ENCODE data around the gene PTPRQ. TPM values are rescaled to one million over a fixed set of nuclear protein-coding genes. Genes with fewer than 3 reads are reported as not detected.

PTPRQ gene
- polyA plus RNA-seq, 3 donors from 2014 or later: not detected

- no peaks in the 10 kb centered on the region for H3K36me3 Mint-ChIP-seq
- H3K9me3 Mint-ChIP-seq: peaks cover 0 to 12% (median 2%) of the 10 kb centered on the region in 6 donors
- DNase-seq: no peak
- H3K4me3 Mint-ChIP-seq: no peak overlapping the region
- no peak overlapping the region for H3K27ac Mint-ChIP-seq
- no peaks in the 10 kb centered on the region for H3K4me1 Mint-ChIP-seq
- no peaks in the 10 kb centered on the region for H3K27me3 Mint-ChIP-seq (ENCODE audit: low read depth in 3 of 3)
Observed at GRCh38 chr12:80491166-80491565, 47.1 kb downstream of the PTPRQ start.

DNA sequence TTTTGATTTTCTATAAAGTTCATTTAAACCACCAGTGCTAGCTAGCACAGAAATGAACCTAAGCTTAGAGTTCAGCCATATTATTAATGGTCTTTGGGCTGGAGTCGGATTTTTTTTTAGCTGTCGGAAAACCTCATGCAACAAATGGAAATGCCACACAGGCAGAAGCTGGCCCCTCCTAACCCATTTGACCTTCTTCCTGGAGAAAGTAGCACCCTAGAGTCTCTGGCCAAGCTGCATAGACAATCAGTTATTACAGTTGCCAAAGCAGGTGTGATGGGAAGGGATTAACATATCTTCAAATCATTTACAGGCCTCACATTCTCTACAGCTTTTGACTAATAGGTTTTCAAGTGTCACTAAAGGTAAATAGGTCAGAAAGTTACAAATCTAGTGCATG lies 49.4 kb downstream of the PTPRQ start:
- Mint-ChIP-seq H3K27ac (no peak overlapping the region), H3K4me3 (no peak overlapping the region), H3K9me3 (peaks cover 0 to 9% (median 3%) of the 10 kb centered on the region in 6 donors), H3K4me1 (no peaks in the 10 kb centered on the region), H3K36me3 (no peaks in the 10 kb centered on the region), H3K27me3 (ENCODE audit: low read depth in 3 of 3) (peaks cover 0 to 2% (median 2%) of the 10 kb centered on the region in 3 donors)
- DNase-seq: no peak

GRCh38 chr12:80494836-80495235 lies 50.8 kb downstream of the PTPRQ start:
- Mint-ChIP-seq H3K4me1 (no peaks in the 10 kb centered on the region), H3K36me3 (no peaks in the 10 kb centered on the region), H3K9me3 (peaks cover 0 to 15% (median 3%) of the 10 kb centered on the region in 6 donors), H3K27ac (no peak overlapping the region), H3K27me3 (ENCODE audit: low read depth in 3 of 3) (peaks cover 0 to 2% (median 2%) of the 10 kb centered on the region in 3 donors), H3K4me3 (no peak overlapping the region)
- no peak for DNase-seq

GRCh38 chr12:80498059-80498728 lies 54.2 kb downstream of the PTPRQ start:
- Mint-ChIP-seq H3K4me1 (no peaks in the 10 kb centered on the region), H3K36me3 (no peaks in the 10 kb centered on the region), H3K4me3 (no peak overlapping the region), H3K27ac (no peak overlapping the region), H3K9me3 (peaks cover 0 to 10% (median 2%) of the 10 kb centered on the region in 6 donors), H3K27me3 (ENCODE audit: low read depth in 3 of 3) (peaks cover 0 to 2% (median 2%) of the 10 kb centered on the region in 3 donors)
- DNase-seq: no peak

DNA sequence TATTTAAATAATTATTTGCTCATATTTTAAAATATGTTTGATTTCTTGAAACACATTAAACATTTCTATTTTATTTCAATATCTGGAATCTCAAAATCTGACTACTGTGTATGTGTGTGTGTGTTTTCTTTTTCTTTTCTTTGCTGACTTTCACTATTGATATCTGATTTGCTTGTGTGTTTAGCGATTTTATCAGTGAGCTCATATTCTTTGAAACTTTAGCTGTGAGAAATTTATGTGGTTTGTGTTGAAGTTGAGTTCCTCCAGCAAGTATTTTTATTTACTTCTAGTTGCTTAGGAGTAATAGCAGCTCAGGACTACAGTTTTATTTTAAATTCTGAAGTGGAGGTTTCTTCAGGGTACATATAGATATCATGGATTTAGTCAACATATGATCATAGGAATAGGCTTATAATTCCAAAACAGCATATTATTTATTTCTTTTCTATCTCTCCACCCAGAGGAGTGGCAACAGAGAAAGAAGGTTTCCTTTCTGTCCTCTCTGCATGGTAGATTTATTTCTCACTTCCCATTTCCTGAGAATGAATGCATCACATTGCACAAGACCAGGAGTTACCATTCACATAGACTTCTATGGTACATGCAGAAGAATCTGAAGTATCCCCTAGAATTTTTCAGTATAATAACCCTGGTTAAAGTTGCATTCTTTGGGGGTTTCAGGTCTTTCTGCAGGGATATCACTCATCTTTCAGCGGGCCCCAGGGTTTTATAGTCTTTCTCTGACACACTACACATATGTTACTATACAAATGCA lies 60.5 kb downstream of the PTPRQ start:
- H3K4me1 Mint-ChIP-seq: no peaks in the 10 kb centered on the region
- H3K36me3 Mint-ChIP-seq: no peaks in the 10 kb centered on the region
- DNase-seq: no peak
- H3K27me3 Mint-ChIP-seq (ENCODE audit: low read depth in 3 of 3): no peaks in the 10 kb centered on the region
- no peak overlapping the region for H3K4me3 Mint-ChIP-seq
- no peak overlapping the region for H3K27ac Mint-ChIP-seq
- peaks cover 0 to 6% (median 0%) of the 10 kb centered on the region in 6 donors for H3K9me3 Mint-ChIP-seq

DNA sequence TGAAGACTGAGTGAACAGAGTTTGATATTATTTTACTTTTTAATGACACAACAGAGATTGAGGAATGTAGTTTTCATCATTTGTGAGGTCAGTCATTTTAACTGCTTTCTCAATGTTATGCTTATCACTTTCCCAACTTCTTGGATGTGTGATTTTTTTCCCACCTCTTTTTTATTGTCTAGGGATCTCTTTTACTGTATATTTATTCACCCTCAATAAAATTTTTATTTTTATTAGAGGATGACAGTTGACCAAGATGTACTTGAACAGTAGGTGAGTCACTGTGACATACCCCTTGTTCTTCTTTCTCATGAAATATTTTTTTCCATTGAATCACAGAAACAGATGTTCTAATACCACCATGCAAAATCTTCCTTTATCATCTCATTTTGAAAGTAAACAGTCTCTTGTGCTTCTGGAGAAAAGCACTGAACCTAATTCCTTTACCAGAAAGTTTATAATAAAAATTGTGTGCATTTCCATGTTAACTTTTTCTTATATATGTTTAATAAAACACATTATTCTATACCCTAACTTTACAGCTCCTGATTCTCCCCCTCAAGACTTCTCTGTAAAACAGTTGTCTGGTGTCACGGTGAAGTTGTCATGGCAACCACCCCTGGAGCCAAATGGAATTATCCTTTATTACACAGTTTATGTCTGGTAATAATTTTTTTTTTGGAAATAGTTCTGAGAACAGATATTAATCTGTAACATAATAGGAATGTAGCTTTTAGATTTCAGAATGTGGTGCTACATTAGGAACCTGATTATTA lies 65.9 kb downstream of the PTPRQ start:
- Mint-ChIP-seq H3K36me3 (no peaks in the 10 kb centered on the region), H3K9me3 (peaks cover 0 to 11% (median 6%) of the 10 kb centered on the region in 6 donors), H3K27me3 (ENCODE audit: low read depth in 3 of 3) (peaks cover 0 to 3% (median 0%) of the 10 kb centered on the region in 3 donors), H3K4me3 (no peak overlapping the region), H3K4me1 (no peaks in the 10 kb centered on the region), H3K27ac (no peak overlapping the region)
- DNase-seq: no peak

- Mint-ChIP-seq H3K27ac (no peak overlapping the region), H3K36me3 (no peaks in the 10 kb centered on the region), H3K9me3 (peaks cover 3 to 20% (median 12%) of the 10 kb centered on the region in 6 donors), H3K4me3 (no peak overlapping the region), H3K27me3 (ENCODE audit: low read depth in 3 of 3) (peaks cover 0 to 3% (median 0%) of the 10 kb centered on the region in 3 donors), H3K4me1 (no peaks in the 10 kb centered on the region)
- no peak for DNase-seq
Observed at GRCh38 chr12:80512781-80513180, 68.7 kb downstream of the PTPRQ start.

DNA sequence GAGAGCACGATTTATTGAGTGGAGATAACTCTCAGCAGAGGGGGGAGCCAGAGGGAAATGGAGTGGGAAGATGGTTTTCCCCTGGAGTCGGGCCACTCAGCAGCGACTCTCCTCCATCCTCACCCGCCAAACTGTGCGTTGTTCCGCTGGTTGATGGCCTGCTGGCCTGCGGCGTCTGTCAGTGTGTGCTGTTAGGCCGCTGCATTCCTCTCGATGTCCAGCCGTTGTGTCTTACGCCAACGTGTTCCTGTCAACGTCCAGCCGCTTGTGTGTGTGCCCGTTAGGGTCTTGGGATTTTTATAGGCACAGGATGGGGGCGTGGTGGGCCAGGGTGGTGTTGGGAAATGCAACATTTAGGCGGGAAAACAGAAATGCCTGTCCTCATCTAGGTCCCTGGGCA lies 69.2 kb downstream of the PTPRQ start:
- H3K36me3 Mint-ChIP-seq: no peaks in the 10 kb centered on the region
- peaks cover 0 to 3% (median 0%) of the 10 kb centered on the region in 3 donors for H3K27me3 Mint-ChIP-seq (ENCODE audit: low read depth in 3 of 3)
- no peaks in the 10 kb centered on the region for H3K4me1 Mint-ChIP-seq
- peaks cover 5 to 25% (median 12%) of the 10 kb centered on the region in 6 donors for H3K9me3 Mint-ChIP-seq
- H3K4me3 Mint-ChIP-seq: no peak overlapping the region
- no peak for DNase-seq
- H3K27ac Mint-ChIP-seq: no peak overlapping the region

DNA sequence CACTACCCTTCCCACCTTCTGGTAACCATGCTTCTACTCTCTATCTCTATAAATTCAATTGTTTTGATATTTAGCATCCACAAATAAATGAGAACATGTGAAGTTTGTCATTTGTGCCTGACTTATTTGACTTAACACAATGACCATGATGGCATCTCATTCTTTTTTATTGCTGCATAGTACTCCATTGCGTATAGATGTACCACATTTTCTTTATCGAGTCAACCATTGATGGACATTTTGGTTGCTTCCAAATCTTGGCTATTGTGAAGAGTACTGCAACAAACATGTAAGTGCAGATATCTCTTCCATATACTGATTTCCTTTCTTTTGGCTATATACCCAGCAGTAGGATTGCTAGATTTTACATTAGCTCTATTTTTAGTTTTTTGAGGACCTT lies 73.6 kb downstream of the PTPRQ start:
- Mint-ChIP-seq H3K4me1 (no peaks in the 10 kb centered on the region), H3K27ac (no peak overlapping the region), H3K27me3 (ENCODE audit: low read depth in 3 of 3) (no peaks in the 10 kb centered on the region), H3K9me3 (peaks cover 3 to 26% (median 14%) of the 10 kb centered on the region in 6 donors), H3K36me3 (no peaks in the 10 kb centered on the region), H3K4me3 (no peak overlapping the region)
- DNase-seq: no peak

- no peak overlapping the region for H3K4me3 Mint-ChIP-seq
- H3K4me1 Mint-ChIP-seq: no peaks in the 10 kb centered on the region
- H3K9me3 Mint-ChIP-seq: peaks cover 0 to 17% (median 2%) of the 10 kb centered on the region in 6 donors
- H3K36me3 Mint-ChIP-seq: no peaks in the 10 kb centered on the region
- H3K27ac Mint-ChIP-seq: no peak overlapping the region
- DNase-seq: no peak
- H3K27me3 Mint-ChIP-seq (ENCODE audit: low read depth in 3 of 3): peaks cover 0 to 4% (median 0%) of the 10 kb centered on the region in 3 donors
Observed at GRCh38 chr12:80531646-80532045, 87.6 kb downstream of the PTPRQ start.

GRCh38 chr12:80539029-80539428 lies 95.0 kb downstream of the PTPRQ start:
- no peak for DNase-seq
- H3K27me3 Mint-ChIP-seq (ENCODE audit: low read depth in 3 of 3): peaks cover 0 to 2% (median 0%) of the 10 kb centered on the region in 3 donors

DNA sequence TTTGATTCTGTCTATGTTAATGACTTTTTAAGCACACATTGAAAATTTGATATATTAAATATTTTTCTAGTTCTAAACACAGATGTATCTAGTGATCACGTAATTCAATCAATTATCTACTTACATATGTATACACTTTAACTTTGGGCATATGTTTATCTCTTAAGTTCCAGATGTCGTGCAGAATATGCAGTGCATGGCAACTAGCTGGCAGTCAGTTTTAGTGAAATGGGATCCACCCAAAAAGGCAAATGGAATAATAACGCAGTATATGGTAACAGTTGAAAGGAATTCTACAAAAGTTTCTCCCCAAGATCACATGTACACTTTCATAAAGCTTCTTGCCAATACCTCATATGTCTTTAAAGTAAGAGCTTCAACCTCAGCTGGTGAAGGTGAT lies 105.3 kb downstream of the PTPRQ start:
- H3K27me3 Mint-ChIP-seq (ENCODE audit: low read depth in 3 of 3): no peaks in the 10 kb centered on the region
- peaks cover 0 to 6% (median 0%) of the 10 kb centered on the region in 6 donors for H3K9me3 Mint-ChIP-seq
- H3K36me3 Mint-ChIP-seq: no peaks in the 10 kb centered on the region
- H3K4me1 Mint-ChIP-seq: no peaks in the 10 kb centered on the region
- DNase-seq: no peak
- no peak overlapping the region for H3K4me3 Mint-ChIP-seq
- no peak overlapping the region for H3K27ac Mint-ChIP-seq

More at GRCh38 chr12:80539029-80539428, 95.0 kb downstream of the PTPRQ start:
- H3K4me1 Mint-ChIP-seq: no peaks in the 10 kb centered on the region
- peaks cover 0 to 7% (median 1%) of the 10 kb centered on the region in 6 donors for H3K9me3 Mint-ChIP-seq
- H3K27ac Mint-ChIP-seq: no peak overlapping the region
- H3K36me3 Mint-ChIP-seq: no peaks in the 10 kb centered on the region
- H3K4me3 Mint-ChIP-seq: no peak overlapping the region

- Mint-ChIP-seq H3K27ac (no peak overlapping the region), H3K36me3 (no peaks in the 10 kb centered on the region), H3K9me3 (peaks cover 0 to 6% (median 0%) of the 10 kb centered on the region in 6 donors), H3K4me1 (no peaks in the 10 kb centered on the region), H3K4me3 (no peak overlapping the region), H3K27me3 (ENCODE audit: low read depth in 3 of 3) (no peaks in the 10 kb centered on the region)
- DNase-seq: no peak
Observed at GRCh38 chr12:80551897-80552296, 107.9 kb downstream of the PTPRQ start.

DNA sequence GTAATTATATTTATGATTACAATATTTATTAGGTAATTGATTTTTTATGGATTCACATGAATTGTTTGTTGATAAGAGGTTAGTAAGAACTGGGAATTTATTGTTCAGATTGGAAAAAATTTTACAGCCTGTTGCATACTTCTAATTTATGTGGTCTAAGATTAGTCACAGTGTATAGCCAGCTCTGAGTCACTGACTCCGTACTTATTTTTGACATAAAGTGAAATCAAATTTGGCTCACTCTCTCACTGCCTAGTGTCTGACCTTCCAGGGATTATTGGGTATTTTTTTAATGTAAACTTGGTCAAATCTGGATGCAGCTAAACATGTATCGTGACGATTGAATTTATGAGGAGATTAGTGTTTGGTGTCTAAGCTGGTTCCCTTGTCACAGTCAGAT lies 109.3 kb downstream of the PTPRQ start:
- Mint-ChIP-seq H3K9me3 (peaks cover 0 to 6% (median 1%) of the 10 kb centered on the region in 6 donors), H3K27me3 (ENCODE audit: low read depth in 3 of 3) (peaks cover 0 to 2% (median 0%) of the 10 kb centered on the region in 3 donors), H3K4me3 (no peak overlapping the region), H3K27ac (no peak overlapping the region), H3K4me1 (no peaks in the 10 kb centered on the region), H3K36me3 (no peaks in the 10 kb centered on the region)
- no peak for DNase-seq

Data from immature natural killer cell (primary cell).